Activated naive CD8-positive, alpha-beta T cell treated with anti-CD3 and anti-CD28 coated beads, Interleukin-2, amount 10 ng/mL, durations not matched to agents 7 days and 5 days (primary cell): ENCODE measurements around the gene C10orf53. TPM values are rescaled to one million over a fixed set of nuclear protein-coding genes. Genes with fewer than 3 reads are reported as not detected.

Experiments
- ATAC-seq: fragments of 150-1000 bp; cut with Tn5 transposase; one replicate; pipeline ENCODE4 v1.10.0; 2021; ENCODE audit warnings: low read depth, moderate library complexity
- POLR2A ChIA-PET: fragments of 350-600 bp; sonication (Branson Sonifier 250); formaldehyde crosslinking; loops from one replicate; lab custom pipeline; 2021; ENCODE audit warnings: antibody characterized with exemption; lab: Charles Lee
- DNase-seq: peaks from one replicate; pipeline ENCODE4 v3.0.0; 2021
- H3K27ac Mint-ChIP-seq: one replicate; pipeline ENCODE4 v1.8.0; 2022; ENCODE audit warnings: mild to moderate bottlenecking, mixed read lengths
- H3K27me3 Mint-ChIP-seq: one replicate; pipeline ENCODE4 v1.8.0; 2022; ENCODE audit warnings: mild to moderate bottlenecking, moderate library complexity, mixed read lengths
- H3K36me3 Mint-ChIP-seq: one replicate; pipeline ENCODE4 v1.8.0; 2021; ENCODE audit warnings: mild to moderate bottlenecking, mixed read lengths
- H3K4me1 Mint-ChIP-seq: one replicate; pipeline ENCODE4 v1.8.0; 2021; ENCODE audit warnings: mixed read lengths
- H3K4me3 Mint-ChIP-seq: one replicate; pipeline ENCODE4 v1.8.0; 2022; ENCODE audit warnings: mild to moderate bottlenecking, moderate library complexity, mixed read lengths
- H3K9me3 Mint-ChIP-seq: one replicate; pipeline ENCODE4 v1.8.0; 2021; ENCODE audit warnings: mixed read lengths
- total RNA-seq, 2 experiments: library from RNA; stranded (reverse); gene quantifications; one replicate each; pipeline ENCODE4 v1.2.3, GENCODE V29; 2021

The C10orf53 gene
- total RNA-seq, 2 experiments from 2014 or later: not detected

- no peak for DNase-seq
- Mint-ChIP-seq H3K9me3 (no peaks in the 10 kb centered on the region), H3K27me3 (no peaks in the 10 kb centered on the region), H3K27ac (peak overlapping the region; percentile 20), H3K4me1 (no peaks in the 10 kb centered on the region), H3K4me3 (no peak overlapping the region), H3K36me3 (no peaks in the 10 kb centered on the region)
- no peak for ATAC-seq
- POLR2A ChIA-PET: no interaction called here
Measured at GRCh38 chr10:49741108-49741995, 61.9 kb downstream of the C10orf53 start.

- Mint-ChIP-seq H3K4me3 (no peak overlapping the region), H3K36me3 (no peaks in the 10 kb centered on the region), H3K4me1 (no peaks in the 10 kb centered on the region), H3K27me3 (no peaks in the 10 kb centered on the region), H3K9me3 (no peaks in the 10 kb centered on the region), H3K27ac (no peak overlapping the region)
- no peak for ATAC-seq
- no peak for DNase-seq
- POLR2A ChIA-PET: no interaction called here
Measured at GRCh38 chr10:49742683-49743463, 63.4 kb downstream of the C10orf53 start.

- ATAC-seq: no peak
- DNase-seq: no peak
- POLR2A ChIA-PET: no interaction called here
Measured at GRCh38 chr10:49743464-49744075, 64.1 kb downstream of the C10orf53 start.

GRCh38 chr10:49744091-49744685 is 64.7 kb downstream of the C10orf53 start:
- Mint-ChIP-seq H3K27me3 (no peaks in the 10 kb centered on the region), H3K9me3 (no peaks in the 10 kb centered on the region), H3K27ac (no peak overlapping the region), H3K4me3 (no peak overlapping the region), H3K36me3 (no peaks in the 10 kb centered on the region), H3K4me1 (no peaks in the 10 kb centered on the region)
- ATAC-seq (no peak), DNase-seq (no peak)
- POLR2A ChIA-PET: no interaction called here

More at GRCh38 chr10:49743464-49744075, 64.1 kb downstream of the C10orf53 start:
- Mint-ChIP-seq H3K27ac (no peak overlapping the region), H3K36me3 (no peaks in the 10 kb centered on the region), H3K9me3 (no peaks in the 10 kb centered on the region), H3K4me1 (no peaks in the 10 kb centered on the region), H3K4me3 (no peak overlapping the region), H3K27me3 (no peaks in the 10 kb centered on the region)

- Mint-ChIP-seq H3K4me3 (no peak overlapping the region), H3K27me3 (no peaks in the 10 kb centered on the region), H3K27ac (no peak overlapping the region), H3K9me3 (no peaks in the 10 kb centered on the region), H3K36me3 (no peaks in the 10 kb centered on the region), H3K4me1 (no peaks in the 10 kb centered on the region)
- ATAC-seq (no peak), DNase-seq (no peak)
- POLR2A ChIA-PET: no interaction called here
Measured at GRCh38 chr10:49744924-49745605, 65.6 kb downstream of the C10orf53 start.

- POLR2A ChIA-PET: no interaction called here
- no peak for ATAC-seq
Measured at GRCh38 chr10:49745756-49746155, 66.3 kb downstream of the C10orf53 start.

GRCh38 chr10:49746626-49747302 is 67.3 kb downstream of the C10orf53 start:
- Mint-ChIP-seq H3K4me1 (no peaks in the 10 kb centered on the region), H3K27me3 (no peaks in the 10 kb centered on the region), H3K9me3 (no peaks in the 10 kb centered on the region), H3K36me3 (no peaks in the 10 kb centered on the region), H3K4me3 (no peak overlapping the region), H3K27ac (no peak overlapping the region)
- POLR2A ChIA-PET: no interaction called here
- ATAC-seq (no peak), DNase-seq (no peak)

More at GRCh38 chr10:49745756-49746155, 66.3 kb downstream of the C10orf53 start:
- Mint-ChIP-seq H3K36me3 (no peaks in the 10 kb centered on the region), H3K9me3 (no peaks in the 10 kb centered on the region), H3K4me3 (no peak overlapping the region), H3K27me3 (no peaks in the 10 kb centered on the region), H3K4me1 (no peaks in the 10 kb centered on the region), H3K27ac (no peak overlapping the region)
- no peak for DNase-seq

Other genes starting within 250 kb of the C10orf53 start
- 10 to 100 TPM; 31.8 to 34.8 TPM for gene ERCC6, start 140.5 kb upstream of the C10orf53 start, total RNA-seq
- not detected for gene SLC18A3, start 69.3 kb upstream of the C10orf53 start, total RNA-seq
- not detected for gene CHAT, start 65.6 kb upstream of the C10orf53 start, total RNA-seq
- gene OGDHL, start 82.7 kb downstream of the C10orf53 start, total RNA-seq: not detected